DOHH2 (cell line): ENCODE data around the gene SORL1-AS1.

Experiments
- H3F3A ChIP-seq: fragments of 200-600 bp; sonication (generic), shearing (Covaris generic); 2 replicates; pipeline ENCODE4 v1.6.0; 2016; ENCODE audit warnings: antibody characterized with exemption, mild to moderate bottlenecking; ENCODE audit not compliant: control insufficient read depth, insufficient read depth
- H3K27ac ChIP-seq: fragments of 200-600 bp; sonication (generic); 2 replicates; pipeline ENCODE4 v1.5.1; 2014; ENCODE audit warnings: low read depth, mild to moderate bottlenecking, low read length, moderate library complexity
- H3K27me3 ChIP-seq: fragments of 200-600 bp; sonication (generic); 2 replicates; pipeline ENCODE4 v1.6.1; 2014; ENCODE audit warnings: mild to moderate bottlenecking, low read length, mixed read lengths; ENCODE audit not compliant: control insufficient read depth
- H3K36me3 ChIP-seq: fragments of 200-600 bp; sonication (generic); 2 replicates; pipeline ENCODE4 v1.6.1; 2014; ENCODE audit warnings: mild to moderate bottlenecking, low read length, moderate library complexity, mixed read lengths; ENCODE audit not compliant: control insufficient read depth
- H3K4me1 ChIP-seq: fragments of 200-600 bp; sonication (generic); 2 replicates; pipeline ENCODE4 v1.6.1; 2014; ENCODE audit warnings: mild to moderate bottlenecking, low read length, mixed read lengths; ENCODE audit not compliant: control insufficient read depth
- H3K4me2 ChIP-seq: fragments of 200-600 bp; sonication (generic); 2 replicates; pipeline ENCODE4 v1.6.0; 2014; ENCODE audit warnings: mild to moderate bottlenecking, low read length, moderate library complexity
- H3K4me3 ChIP-seq: fragments of 200-600 bp; sonication (generic); 2 replicates; pipeline ENCODE4 v1.5.1; 2014; ENCODE audit warnings: mild to moderate bottlenecking, low read length, mixed read lengths
- H3K79me2 ChIP-seq: fragments of 200-600 bp; sonication (generic); 2 replicates; pipeline ENCODE4 v1.6.1; 2014; ENCODE audit warnings: mild to moderate bottlenecking, low read length, mixed read lengths; ENCODE audit not compliant: control insufficient read depth
- H3K9me2 ChIP-seq: fragments of 200-600 bp; sonication (generic); replicated peaks from 2 replicates; pipeline ENCODE4 v1.6.1; 2014; ENCODE audit warnings: mild to moderate bottlenecking, low read length, mixed read lengths; ENCODE audit not compliant: control insufficient read depth
- H3K9me3 ChIP-seq: fragments of 200-600 bp; sonication (generic); 2 replicates; pipeline ENCODE4 v1.6.1; 2014; ENCODE audit warnings: antibody characterized with exemption, low read length, mixed read lengths; ENCODE audit not compliant: control insufficient read depth, insufficient read depth
- H4K20me1 ChIP-seq: fragments of 200-600 bp; sonication (generic); 2 replicates; pipeline ENCODE4 v1.6.0; 2014; ENCODE audit warnings: low read depth, mild to moderate bottlenecking, antibody characterized with exemption, low read length, moderate library complexity; ENCODE audit not compliant: control insufficient read depth, insufficient read depth
- CTCF ChIP-seq: fragments of 200-600 bp; sonication (generic); IDR thresholded peaks from one replicate; pipeline ENCODE4 v1.5.1; 2014; ENCODE audit warnings: antibody characterized with exemption, mild to moderate bottlenecking, low read depth, low read length; ENCODE audit not compliant: poor library complexity, severe bottlenecking
- EZH2phosphoT487 ChIP-seq: fragments of 200-600 bp; sonication (generic); IDR thresholded peaks from 2 replicates; pipeline ENCODE4 v1.6.1; 2017; ENCODE audit warnings: borderline replicate concordance, mild to moderate bottlenecking, antibody characterized with exemption, low read length, moderate library complexity, mixed read lengths

The SORL1-AS1 gene

GRCh38 chr11:121487191-121487590 lies 34.4 kb upstream of the SORL1-AS1 start:
- Histone ChIP-seq H3K4me1 (peaks cover 60% of the 10 kb centered on the region), H3K36me3 (peaks cover 94% of the 10 kb centered on the region)

GRCh38 chr11:121486054-121486453 lies 33.3 kb upstream of the SORL1-AS1 start:
- no peak for TF ChIP-seq CTCF
- no peak for TF ChIP-seq EZH2phosphoT487
- H3K4me3 ChIP-seq: no peak overlapping the region
- peaks cover 3% of the 10 kb centered on the region; the same call in 1 of the 2 replicates for H4K20me1 ChIP-seq

More at GRCh38 chr11:121487191-121487590, 34.4 kb upstream of the SORL1-AS1 start:
- H3K9me2 ChIP-seq: no peaks in the 10 kb centered on the region
- peaks cover 74% of the 10 kb centered on the region for H3K79me2 ChIP-seq
- H4K20me1 ChIP-seq: no peaks in the 10 kb centered on the region
- TF ChIP-seq CTCF (no peak), EZH2phosphoT487 (no peak)
- no peaks in the 10 kb centered on the region for H3K27me3 ChIP-seq
- no peak overlapping the region for H3K4me2 ChIP-seq
- H3K4me3 ChIP-seq: no peak overlapping the region
- no peak overlapping the region for H3K27ac ChIP-seq
- peaks cover 9% of the 10 kb centered on the region; the same call in 1 of the 2 replicates for H3F3A ChIP-seq
- H3K9me3 ChIP-seq: no peaks in the 10 kb centered on the region

GRCh38 chr11:121485216-121485615 lies 32.4 kb upstream of the SORL1-AS1 start:
- peaks cover 84% of the 10 kb centered on the region for H3K36me3 ChIP-seq
- no peak overlapping the region for H3K4me2 ChIP-seq
- peaks cover 3% of the 10 kb centered on the region; the same call in 1 of the 2 replicates for H4K20me1 ChIP-seq
- no peaks in the 10 kb centered on the region for H3F3A ChIP-seq
- H3K27me3 ChIP-seq: no peaks in the 10 kb centered on the region
- H3K4me3 ChIP-seq: no peak overlapping the region
- peaks cover 56% of the 10 kb centered on the region for H3K4me1 ChIP-seq
- H3K27ac ChIP-seq: no peak overlapping the region
- no peak for TF ChIP-seq EZH2phosphoT487
- TF ChIP-seq CTCF: no peak
- no peaks in the 10 kb centered on the region for H3K9me3 ChIP-seq
- no peaks in the 10 kb centered on the region for H3K9me2 ChIP-seq
- H3K79me2 ChIP-seq: peaks cover 78% of the 10 kb centered on the region

More at GRCh38 chr11:121486054-121486453, 33.3 kb upstream of the SORL1-AS1 start:
- Histone ChIP-seq H3K79me2 (peaks cover 77% of the 10 kb centered on the region), H3K4me2 (no peak overlapping the region), H3K4me1 (peaks cover 60% of the 10 kb centered on the region), H3K27ac (no peak overlapping the region), H3K9me3 (no peaks in the 10 kb centered on the region), H3K27me3 (no peaks in the 10 kb centered on the region), H3F3A (0 out of 2 replicates have a peak, but pooled peaks cover 2% of the 10 kb centered on the region), H3K9me2 (no peaks in the 10 kb centered on the region), H3K36me3 (peaks cover 89% of the 10 kb centered on the region)
